H1 (cell line): ENCODE measurements around the gene DIPK1C. TPM values are rescaled to one million over a fixed set of nuclear protein-coding genes. Genes with fewer than 3 reads are reported as not detected.

Experiments
- SAP30 ChIP-seq: fragments of 300-600 bp; sonication (generic); IDR thresholded peaks from 2 replicates; pipeline ENCODE4 v1.7.1; 2012; ENCODE audit warnings: low read length, moderate library complexity, mild to moderate bottlenecking, inconsistent platforms; ENCODE audit not compliant: insufficient read depth, insufficient replicate concordance
- polyA plus RNA-seq, 7 experiments: library from polyadenylated mRNA; depleted of rRNA in 3 of 7; stranded (reverse) in 5 of 7; unstranded in 2 of 7; fragments of >200 nt in 5 of 7; fragments of 200-250 nt in 2 of 7; gene quantifications; 1 replicate in 5 of 7; 2 replicates in 1 of 7; 4 replicates in 1 of 7; pipeline versions ENCODE4 v1.2.1 to v1.2.3, GENCODE V29; 2011 to 2013; ENCODE audit warnings: missing spikeins in 2 of 7, mixed read lengths in 2 of 7
- total RNA-seq: library from RNA; stranded (reverse); fragmentation: NEBNext Ultra II Directional; extraction: Animal tissue kit (Norgen Biotek cat#: 25700); gene quantifications from 2 replicates; pipeline ENCODE4 v1.2.1, GENCODE V29; 2021
- TF ChIP-seq, protein P1 (sequence below): IDR thresholded peaks from 2 replicates; pipeline ENCODE4 v1.6.1; 2012; ENCODE audit warnings: low read length, inconsistent platforms

DIPK1C gene
- total and polyA plus RNA-seq, 2 of the 8 experiments (the other 6 are each of a cell fraction or from before 2014, with no cell fraction given), result 0.08 TPM; not detected in 1

DNA sequence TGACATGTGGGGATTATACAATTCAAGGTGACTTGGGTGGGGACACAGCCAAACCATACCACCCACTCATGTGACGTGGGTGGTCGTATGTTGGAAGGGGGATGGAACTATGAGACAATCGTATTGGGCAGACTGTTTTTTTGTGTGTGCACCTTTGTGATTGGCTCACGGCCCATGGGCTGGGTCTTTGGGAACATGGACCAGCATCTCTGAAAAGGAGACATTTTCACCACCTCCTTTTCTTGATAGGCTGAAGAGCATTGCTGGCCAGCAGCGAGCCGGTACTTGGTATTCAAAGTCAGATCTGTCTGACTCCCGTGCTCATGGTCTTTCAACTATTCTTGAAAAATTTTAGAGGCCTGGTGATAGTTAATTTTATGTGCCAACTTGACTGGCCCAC, 62.1 kb downstream of the DIPK1C start (continued):
- TF ChIP-seq, protein P1, sequence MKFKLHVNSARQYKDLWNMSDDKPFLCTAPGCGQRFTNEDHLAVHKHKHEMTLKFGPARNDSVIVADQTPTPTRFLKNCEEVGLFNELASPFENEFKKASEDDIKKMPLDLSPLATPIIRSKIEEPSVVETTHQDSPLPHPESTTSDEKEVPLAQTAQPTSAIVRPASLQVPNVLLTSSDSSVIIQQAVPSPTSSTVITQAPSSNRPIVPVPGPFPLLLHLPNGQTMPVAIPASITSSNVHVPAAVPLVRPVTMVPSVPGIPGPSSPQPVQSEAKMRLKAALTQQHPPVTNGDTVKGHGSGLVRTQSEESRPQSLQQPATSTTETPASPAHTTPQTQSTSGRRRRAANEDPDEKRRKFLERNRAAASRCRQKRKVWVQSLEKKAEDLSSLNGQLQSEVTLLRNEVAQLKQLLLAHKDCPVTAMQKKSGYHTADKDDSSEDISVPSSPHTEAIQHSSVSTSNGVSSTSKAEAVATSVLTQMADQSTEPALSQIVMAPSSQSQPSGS, result no peak
- no peak for TF ChIP-seq SAP30
